ENCODE data around the gene CAMP.
"Not testable (repeated sequence)": the region's sequence is repeated elsewhere in the genome, so short reads cannot be mapped to it uniquely, and the experiment has no call there.

CAMP gene

GRCh38 chr3:48258530-48258929 lies 35.2 kb downstream of the CAMP start:
- no peak for DNase-seq (ENCODE audit: low spot score)

- DNase-seq (ENCODE audit: low spot score) = no peak
These were observed 44.5 kb downstream of the CAMP start for GRCh38 chr3:48267782-48268181.

GRCh38 chr3:48268381-48268935 lies 45.2 kb downstream of the CAMP start:
- DNase-seq (ENCODE audit: low spot score) = peak; percentile 90

- DNase-seq (ENCODE audit: low spot score) = peak; percentile 23
These were observed 45.8 kb downstream of the CAMP start for GRCh38 chr3:48268936-48269561.

GRCh38 chr3:48269592-48269991 lies 46.3 kb downstream of the CAMP start:
- DNase-seq (ENCODE audit: low spot score) = no peak

GRCh38 chr3:48270306-48270705 lies 47.0 kb downstream of the CAMP start:
- DNase-seq (ENCODE audit: low spot score) = no peak

- not testable (repeated sequence) for DNase-seq (ENCODE audit: low spot score)
These were observed 47.9 kb downstream of the CAMP start for GRCh38 chr3:48271223-48271622.

GRCh38 chr3:48271763-48272498 lies 48.6 kb downstream of the CAMP start:
- DNase-seq (ENCODE audit: low spot score) = no peak

- DNase-seq (ENCODE audit: low spot score) = peak; percentile 68
These were observed 50.4 kb downstream of the CAMP start for GRCh38 chr3:48273594-48274211.

GRCh38 chr3:48274452-48274851 lies 51.2 kb downstream of the CAMP start:
- no peak for DNase-seq (ENCODE audit: low spot score)

All from CD4-positive, alpha-beta T cell treated with Interleukin-2 at 100 ng/mL for 4 hours (primary cell).